H7 (cell line): ENCODE results near the gene TGFBR2. TPM values are rescaled to one million over a fixed set of nuclear protein-coding genes. Genes with fewer than 3 reads are reported as not detected.

Experiments used
- DNase-seq: peaks from one replicate; pipeline ENCODE4 v3.0.0; 2012
- H3K27me3 ChIP-seq: 2 replicates; pipeline ENCODE4 v1.6.0; 2011; ENCODE audit warnings: mild to moderate bottlenecking, low read length; ENCODE audit not compliant: control insufficient read depth, insufficient read depth
- H3K36me3 ChIP-seq: replicated peaks from 2 replicates; pipeline ENCODE4 v1.5.1; 2011; ENCODE audit warnings: low read length; ENCODE audit not compliant: control insufficient read depth, insufficient read depth
- H3K4me3 ChIP-seq: 2 replicates; pipeline ENCODE4 v1.5.1; 2011; ENCODE audit warnings: low read depth, mild to moderate bottlenecking, control low read depth, low read length, moderate library complexity; ENCODE audit not compliant: insufficient read depth
- total RNA-seq: library from RNA; depleted of rRNA; stranded (reverse); fragments of >200 nt; shearing (Covaris generic); gene quantifications from 2 replicates; pipeline ENCODE4 v1.2.3, GENCODE V29; 2014

TGFBR2 gene
- total RNA-seq, 1 experiment from 2014 or later: 4.3 TPM

DNA sequence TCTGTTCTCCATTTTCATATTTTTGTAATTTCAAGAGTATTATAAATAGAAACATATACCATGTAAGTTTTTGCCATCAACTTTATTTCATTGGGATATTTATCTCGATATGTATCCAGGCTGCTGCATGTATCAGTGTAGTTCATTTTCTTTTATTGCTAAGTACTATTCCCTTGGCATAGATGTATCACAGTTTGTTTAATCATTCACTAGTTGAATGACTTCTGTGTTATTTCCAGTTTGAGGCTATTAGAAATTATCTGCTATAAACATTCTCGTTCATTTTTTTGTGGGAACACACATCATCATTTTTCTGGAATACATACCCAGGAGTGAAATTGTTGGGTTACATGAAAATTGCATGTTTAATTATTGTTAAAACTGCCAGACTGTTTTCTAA lies 18.5 kb upstream of the TGFBR2 start:
- no peaks in the 10 kb centered on the region for H3K36me3 ChIP-seq
- no peak for DNase-seq
- H3K27me3 ChIP-seq: no peaks in the 10 kb centered on the region
- H3K4me3 ChIP-seq: no peak overlapping the region

- no peak for DNase-seq
- no peaks in the 10 kb centered on the region for H3K36me3 ChIP-seq
- no peaks in the 10 kb centered on the region for H3K27me3 ChIP-seq
- no peak overlapping the region for H3K4me3 ChIP-seq
Measured at GRCh38 chr3:30596152-30596551, 10.2 kb upstream of the TGFBR2 start.

DNA sequence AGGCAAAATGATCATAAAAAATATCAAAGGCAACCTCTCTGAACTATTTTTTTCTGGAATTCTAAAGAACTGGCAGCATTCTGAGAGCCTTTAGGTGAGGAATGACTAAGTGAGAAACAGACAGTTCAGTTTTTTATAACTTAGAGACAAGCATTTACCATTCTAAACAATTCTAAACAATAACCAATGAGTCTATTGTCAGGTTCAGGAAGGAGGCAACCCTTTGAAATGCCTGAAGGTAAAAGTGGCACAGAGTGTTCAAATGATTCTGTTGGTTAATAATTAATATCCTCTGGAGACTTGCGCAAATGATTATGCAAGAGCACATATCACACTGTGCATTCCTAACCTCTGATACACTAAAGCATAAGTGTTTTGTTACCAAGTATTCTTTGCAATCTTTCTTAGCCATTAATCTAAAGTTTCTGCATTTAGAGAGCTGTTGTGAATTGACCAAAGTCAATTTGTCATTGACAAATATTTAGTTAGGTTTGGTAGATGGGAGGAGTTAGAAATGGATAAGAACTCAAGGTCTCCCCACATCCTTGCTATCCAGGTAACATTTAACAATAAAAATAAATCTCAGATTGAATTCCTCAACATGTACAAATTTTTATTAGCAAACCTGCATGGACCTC lies 9.2 kb upstream of the TGFBR2 start:
- Histone ChIP-seq H3K27me3 (no peaks in the 10 kb centered on the region), H3K4me3 (no peak overlapping the region), H3K36me3 (no peaks in the 10 kb centered on the region)
- no peak for DNase-seq

- no peaks in the 10 kb centered on the region for H3K36me3 ChIP-seq
- no peak for DNase-seq
- H3K4me3 ChIP-seq: no peak overlapping the region
- no peaks in the 10 kb centered on the region for H3K27me3 ChIP-seq
Measured at GRCh38 chr3:30597769-30598134, 8.6 kb upstream of the TGFBR2 start.

DNA sequence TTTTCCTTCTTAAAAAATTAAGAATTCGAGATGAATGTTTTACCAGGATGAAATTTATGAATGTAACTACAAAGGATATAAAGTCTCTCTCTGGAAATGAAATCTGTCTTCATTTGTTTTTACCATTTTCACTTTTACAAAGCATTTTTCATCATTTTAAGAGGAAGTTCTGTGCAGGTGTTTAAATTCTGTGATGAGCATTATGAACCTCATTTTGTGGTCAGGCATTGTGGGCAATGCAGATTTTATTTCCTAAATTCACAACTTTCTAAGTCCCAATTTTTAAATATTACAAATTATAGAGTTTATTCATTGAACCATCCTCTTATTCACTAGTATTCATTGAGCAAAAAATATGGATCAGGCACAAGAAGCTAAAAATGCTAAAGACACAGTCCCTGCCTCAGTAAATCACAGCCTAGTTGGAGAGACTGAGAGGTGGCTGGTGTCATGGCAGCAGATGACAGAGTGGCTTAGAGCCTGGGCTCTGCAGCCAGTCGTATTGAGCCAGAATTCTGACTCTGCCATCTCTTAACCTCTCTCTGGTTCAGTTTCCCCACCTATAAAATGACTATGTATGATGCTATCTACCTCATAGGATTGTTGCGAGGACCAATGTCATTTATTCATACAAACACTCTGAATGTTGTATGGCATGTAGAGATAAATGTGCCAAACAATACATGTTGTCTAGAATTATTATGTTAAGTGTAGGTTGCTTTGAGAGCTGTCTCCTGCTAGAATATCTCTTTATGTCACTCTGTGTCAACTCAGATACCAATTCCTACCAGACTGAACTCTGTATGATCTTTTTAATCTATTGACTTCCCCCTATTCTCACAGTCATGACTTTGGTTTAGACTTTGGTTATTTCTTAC lies 7.5 kb upstream of the TGFBR2 start:
- DNase-seq: no peak
- Histone ChIP-seq H3K36me3 (no peaks in the 10 kb centered on the region), H3K27me3 (no peaks in the 10 kb centered on the region), H3K4me3 (no peak overlapping the region)

GRCh38 chr3:30600572-30600971 lies 5.8 kb upstream of the TGFBR2 start:
- no peak for DNase-seq
- Histone ChIP-seq H3K27me3 (no peaks in the 10 kb centered on the region), H3K36me3 (no peaks in the 10 kb centered on the region), H3K4me3 (no peak overlapping the region)

DNA sequence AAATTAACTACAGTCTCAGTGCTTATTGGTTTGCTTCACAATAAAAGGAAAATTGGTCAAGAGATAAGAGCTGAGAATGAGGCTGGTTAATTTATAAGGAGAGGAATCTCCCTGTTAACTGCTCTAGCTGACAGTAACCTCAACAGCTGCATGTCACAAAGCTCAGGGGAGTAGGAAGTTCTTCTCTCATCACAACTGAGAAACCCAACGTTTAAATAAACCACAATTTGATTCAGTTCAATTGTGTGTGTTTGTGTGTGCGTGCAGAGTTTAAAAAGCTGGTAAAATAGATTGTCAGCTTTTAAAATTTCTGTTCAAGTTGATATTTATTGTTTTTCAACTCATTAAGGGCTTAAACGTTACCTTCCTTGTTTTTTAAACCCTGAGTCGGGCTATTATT lies 3.5 kb upstream of the TGFBR2 start:
- DNase-seq: no peak
- no peaks in the 10 kb centered on the region for H3K36me3 ChIP-seq
- H3K27me3 ChIP-seq: no peaks in the 10 kb centered on the region
- no peak overlapping the region for H3K4me3 ChIP-seq

DNA sequence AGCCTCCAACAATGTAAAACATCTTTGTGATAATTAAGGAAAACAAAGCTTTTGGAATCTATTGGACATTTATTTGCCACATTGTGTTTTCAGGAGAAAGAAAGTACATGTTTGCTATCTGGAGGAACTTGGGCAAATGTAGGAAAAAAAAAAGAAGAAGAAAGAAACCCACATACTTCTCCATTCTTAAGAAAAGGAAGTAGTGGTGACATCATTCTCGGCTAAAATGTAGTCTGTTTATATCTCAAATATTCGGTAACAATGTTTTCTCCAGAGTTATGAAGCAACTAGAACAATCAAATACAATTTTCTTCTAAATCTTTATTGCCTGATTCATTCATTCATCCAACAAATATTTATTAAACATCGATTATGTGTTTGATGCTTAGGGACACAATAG lies 2.3 kb upstream of the TGFBR2 start:
- Histone ChIP-seq H3K36me3 (no peaks in the 10 kb centered on the region), H3K4me3 (no peak overlapping the region), H3K27me3 (no peaks in the 10 kb centered on the region)
- DNase-seq: no peak

DNA sequence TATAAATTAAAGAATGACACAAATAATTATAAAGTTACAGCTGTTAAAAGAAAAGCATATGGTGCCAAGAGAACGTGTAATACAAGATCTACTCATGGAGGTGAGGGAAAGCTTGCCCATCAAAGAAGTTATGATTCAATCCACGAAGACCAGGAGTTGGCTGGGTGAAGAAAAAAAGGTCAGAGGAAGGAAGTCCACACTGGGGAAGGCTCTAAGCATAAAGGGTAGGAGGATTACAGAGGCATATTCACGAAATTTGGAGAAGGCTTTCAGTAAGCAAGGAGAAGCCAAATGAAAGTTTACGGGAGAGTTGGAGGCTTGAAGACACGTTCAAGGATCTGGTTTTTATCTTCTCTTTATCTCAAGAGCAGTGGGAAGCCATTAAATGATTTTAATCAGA lies 1.8 kb upstream of the TGFBR2 start:
- Histone ChIP-seq H3K36me3 (no peaks in the 10 kb centered on the region), H3K4me3 (no peak overlapping the region), H3K27me3 (no peaks in the 10 kb centered on the region)
- DNase-seq: no peak

GRCh38 chr3:30605005-30605404 lies 1.4 kb upstream of the TGFBR2 start:
- Histone ChIP-seq H3K4me3 (no peak overlapping the region), H3K36me3 (no peaks in the 10 kb centered on the region), H3K27me3 (no peaks in the 10 kb centered on the region)
- DNase-seq: no peak

GRCh38 chr3:30605706-30606300 lies 598 bp upstream of the TGFBR2 start:
- Histone ChIP-seq H3K27me3 (no peaks in the 10 kb centered on the region), H3K36me3 (no peaks in the 10 kb centered on the region), H3K4me3 (peak overlapping the region; percentile 83)
- DNase-seq: no peak

GRCh38 chr3:30607032-30607833 lies 832 bp downstream of the TGFBR2 start:
- no peaks in the 10 kb centered on the region for H3K27me3 ChIP-seq
- H3K36me3 ChIP-seq: no peaks in the 10 kb centered on the region
- H3K4me3 ChIP-seq: peak overlapping the region; percentile 83
- DNase-seq: peak; percentile 75

DNA sequence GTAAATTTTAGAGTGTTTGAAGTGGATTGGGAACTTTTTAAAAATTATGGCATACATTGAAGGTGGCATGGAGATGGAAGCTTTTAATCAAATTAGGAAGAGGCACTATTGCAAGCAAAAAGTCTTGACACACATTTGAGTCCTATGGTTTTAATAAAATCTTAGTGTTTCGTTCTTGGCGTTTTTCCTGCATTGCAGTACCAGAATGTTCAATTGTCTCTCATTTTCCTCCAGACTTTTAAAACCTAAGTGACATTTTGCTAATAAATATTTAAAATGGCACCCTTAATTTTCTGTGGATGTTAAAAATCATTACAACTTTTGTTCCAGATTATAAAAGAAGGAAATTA lies 2.2 kb downstream of the TGFBR2 start:
- no peaks in the 10 kb centered on the region for H3K27me3 ChIP-seq
- H3K36me3 ChIP-seq: no peaks in the 10 kb centered on the region
- no peak for DNase-seq
- H3K4me3 ChIP-seq: no peak overlapping the region

- Histone ChIP-seq H3K36me3 (no peaks in the 10 kb centered on the region), H3K4me3 (no peak overlapping the region)
Measured at GRCh38 chr3:30609930-30610701, 3.7 kb downstream of the TGFBR2 start.

More at GRCh38 chr3:30609930-30610701, 3.7 kb downstream of the TGFBR2 start:
- no peak for DNase-seq
- no peaks in the 10 kb centered on the region for H3K27me3 ChIP-seq
